NCI-H2196 (cell line): ENCODE data around the gene TSPAN18.

Source experiments
- DNase-seq: peaks from one replicate; lab custom pipeline; 2025; ENCODE audit not compliant: unreplicated experiment; lab: John Stamatoyannopoulos, UW

TSPAN18 gene

GRCh38 chr11:44737245-44738085, 10.7 kb downstream of the TSPAN18 start:
- DNase-seq: no peak

GRCh38 chr11:44738791-44739190, 12.0 kb downstream of the TSPAN18 start:
- DNase-seq: no peak

DNA sequence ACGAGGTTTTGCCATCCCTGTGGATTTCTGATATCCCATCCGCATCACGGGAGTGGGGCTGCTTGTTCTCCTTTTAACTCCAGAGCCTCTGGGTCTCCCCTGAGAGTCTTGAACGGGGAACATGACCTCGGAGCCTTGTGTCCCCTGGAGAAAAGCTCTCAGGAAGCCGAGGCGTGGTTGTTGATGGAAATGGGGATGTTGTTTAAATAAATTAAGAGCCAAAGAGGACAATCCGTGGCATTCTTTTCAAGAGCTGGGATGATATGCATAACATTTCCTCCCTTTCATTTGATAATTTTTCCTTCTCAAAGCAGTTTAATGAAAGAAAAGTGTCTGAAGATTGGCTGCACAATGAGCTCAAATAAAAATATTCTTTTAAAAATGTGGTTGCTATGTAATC, 14.2 kb downstream of the TSPAN18 start:
- no peak for DNase-seq

GRCh38 chr11:44741976-44742375, 15.2 kb downstream of the TSPAN18 start:
- no peak for DNase-seq

DNA sequence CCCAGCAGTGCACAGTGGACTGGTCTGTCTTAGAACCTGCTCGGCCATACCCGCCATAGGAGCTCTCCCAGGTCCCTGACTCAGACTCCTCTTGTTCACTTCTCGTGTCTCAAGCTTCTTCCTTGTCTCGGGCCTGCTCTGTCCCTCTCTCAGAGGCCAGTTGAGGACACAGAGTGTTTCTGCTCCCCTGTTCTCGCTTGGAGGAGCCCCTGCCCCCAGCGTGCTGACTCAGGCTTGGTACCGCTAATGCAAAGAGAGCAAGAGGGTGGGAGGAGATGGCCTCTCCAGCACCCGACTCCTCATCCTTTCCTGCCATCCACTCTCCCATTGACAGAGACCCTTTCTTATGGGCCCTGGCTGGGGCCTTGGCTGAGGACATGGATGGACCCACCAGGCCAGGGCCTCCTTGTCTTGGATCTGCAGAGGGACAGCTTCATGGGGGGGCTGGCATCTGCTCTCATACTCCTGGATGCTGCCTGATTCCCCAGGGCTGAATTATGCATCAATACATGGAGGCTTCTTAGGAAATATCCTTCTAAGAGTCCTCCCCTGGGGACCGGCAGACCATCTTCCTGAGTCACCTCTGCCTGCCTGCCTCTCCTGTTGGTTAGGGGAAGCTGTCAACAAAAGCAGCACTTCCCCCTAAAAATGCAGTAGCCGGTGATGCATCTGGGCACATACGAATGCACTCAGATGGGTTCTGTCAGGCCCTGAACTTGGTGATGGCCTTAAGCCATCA, 15.9 kb downstream of the TSPAN18 start:
- no peak for DNase-seq

DNA sequence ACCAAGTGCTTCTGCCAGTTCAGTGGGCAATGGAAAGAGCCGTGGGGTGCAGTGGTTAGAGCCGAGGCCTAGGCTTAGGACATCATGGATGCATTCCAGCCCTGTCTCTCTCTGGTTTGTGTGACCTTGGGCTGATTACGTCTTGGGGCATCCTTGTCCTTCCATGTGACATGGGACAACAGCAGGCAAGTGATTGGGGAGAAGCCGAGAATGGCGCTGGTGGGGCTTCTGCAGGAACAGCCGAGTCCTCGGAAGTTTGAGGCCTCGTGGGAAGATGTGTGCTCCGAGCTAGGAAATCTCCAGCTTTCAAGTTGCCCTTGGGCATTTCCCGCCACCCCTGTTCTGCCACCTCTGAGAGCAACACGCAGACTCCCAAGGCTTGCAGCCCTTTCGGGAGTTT, 16.6 kb downstream of the TSPAN18 start:
- DNase-seq: no peak

- DNase-seq: no peak
Observed at GRCh38 chr11:44743959-44744557, 17.3 kb downstream of the TSPAN18 start.

DNA sequence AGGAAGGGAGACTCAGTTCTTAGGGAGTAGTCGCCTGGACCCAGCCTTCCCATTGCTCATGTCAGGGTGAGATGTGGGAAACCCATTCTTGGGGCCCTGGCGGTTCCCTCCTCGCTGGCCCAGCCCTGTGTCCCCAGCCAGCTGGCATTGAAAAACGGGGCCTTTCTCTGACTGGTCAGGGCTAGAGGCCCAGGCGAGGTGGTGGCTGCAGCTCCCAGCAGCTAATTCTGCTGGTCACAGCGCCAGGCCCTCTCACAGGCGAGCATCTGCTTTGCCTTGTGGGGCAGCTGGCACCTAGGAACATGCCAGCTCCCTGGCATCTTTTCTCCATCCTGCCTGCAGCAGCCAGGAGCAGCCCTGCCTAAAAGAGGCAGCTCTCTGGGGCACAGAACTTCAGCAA, 20.1 kb downstream of the TSPAN18 start:
- no peak for DNase-seq

GRCh38 chr11:44747316-44747715, 20.6 kb downstream of the TSPAN18 start:
- no peak for DNase-seq

GRCh38 chr11:44747836-44748235, 21.1 kb downstream of the TSPAN18 start:
- no peak for DNase-seq

- DNase-seq: no peak
Observed at GRCh38 chr11:44748606-44749005, 21.8 kb downstream of the TSPAN18 start.

- DNase-seq: no peak
Observed at GRCh38 chr11:44749189-44749588, 22.4 kb downstream of the TSPAN18 start.

GRCh38 chr11:44750551-44751465, 24.0 kb downstream of the TSPAN18 start:
- DNase-seq: no peak

DNA sequence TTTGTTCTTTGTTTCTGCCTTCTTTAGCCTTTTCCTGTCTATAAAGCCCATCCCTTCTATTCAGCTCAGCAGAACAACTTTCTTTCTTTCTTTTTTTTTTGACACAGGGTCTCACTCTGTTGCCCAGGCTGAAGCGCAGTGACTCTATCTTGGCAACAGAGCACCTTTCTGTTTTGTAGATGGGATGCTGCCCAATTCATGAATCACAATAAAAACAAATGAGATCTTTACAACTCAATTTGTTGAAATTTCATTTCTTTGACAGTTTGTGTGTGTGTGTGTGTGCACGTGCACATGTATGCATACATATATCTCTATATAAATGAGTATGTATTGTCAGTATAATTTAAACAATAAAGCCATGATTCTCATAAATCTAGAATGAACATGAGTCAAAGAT, 25.5 kb downstream of the TSPAN18 start:
- DNase-seq: no peak

DNA sequence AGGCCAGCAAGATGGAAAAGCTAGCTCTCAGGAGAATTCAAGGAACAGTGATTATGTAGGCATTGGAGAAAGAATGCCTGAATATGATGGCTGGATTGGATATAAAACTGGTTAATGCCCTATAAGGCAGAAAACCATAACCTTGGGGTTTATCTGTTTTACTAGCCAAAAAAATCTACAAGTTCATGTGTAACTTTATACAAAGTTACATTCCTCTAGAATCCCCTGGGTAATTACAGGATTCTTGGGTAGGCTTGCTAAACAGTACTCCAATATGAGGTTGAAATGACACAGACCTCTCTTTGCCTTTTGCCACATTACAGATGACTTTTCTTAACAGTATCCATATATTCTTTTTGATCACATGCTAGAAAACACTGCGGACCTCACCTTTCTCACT, 26.0 kb downstream of the TSPAN18 start:
- no peak for DNase-seq

- DNase-seq: no peak
Observed at GRCh38 chr11:44753961-44754645, 27.3 kb downstream of the TSPAN18 start.

DNA sequence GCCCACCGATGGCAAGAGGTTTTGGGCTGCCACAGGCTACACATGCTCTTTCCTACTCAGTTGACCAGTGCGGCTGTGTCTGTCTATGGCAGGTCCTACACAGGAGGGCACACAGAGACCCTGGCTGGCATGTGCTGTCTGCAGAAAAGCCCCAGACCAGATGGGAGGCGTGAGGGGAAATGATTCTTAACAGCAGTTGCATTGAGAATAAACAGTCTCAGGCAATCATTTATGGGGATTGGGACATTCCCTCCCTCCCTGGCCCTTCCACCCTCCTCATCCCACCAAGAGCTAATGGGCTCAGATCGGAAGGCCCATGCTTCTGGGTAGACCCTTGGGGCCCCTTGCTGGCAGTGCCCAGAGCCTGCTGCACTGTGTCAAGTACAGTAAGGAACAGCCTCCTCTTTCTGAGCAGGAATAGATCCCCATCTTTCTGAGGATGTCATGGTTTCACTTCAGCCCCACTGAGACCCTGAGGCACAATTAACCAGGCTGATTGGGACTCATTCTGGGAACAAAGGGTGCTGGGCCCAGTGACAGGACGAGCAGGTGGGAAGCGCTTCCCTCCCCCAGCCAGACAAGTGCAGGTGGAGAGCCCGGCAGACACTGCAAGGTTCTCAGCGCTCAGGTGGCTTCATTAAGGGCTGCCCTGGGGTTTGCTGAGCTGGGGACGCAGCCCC, 28.3 kb downstream of the TSPAN18 start:
- DNase-seq: no peak

DNA sequence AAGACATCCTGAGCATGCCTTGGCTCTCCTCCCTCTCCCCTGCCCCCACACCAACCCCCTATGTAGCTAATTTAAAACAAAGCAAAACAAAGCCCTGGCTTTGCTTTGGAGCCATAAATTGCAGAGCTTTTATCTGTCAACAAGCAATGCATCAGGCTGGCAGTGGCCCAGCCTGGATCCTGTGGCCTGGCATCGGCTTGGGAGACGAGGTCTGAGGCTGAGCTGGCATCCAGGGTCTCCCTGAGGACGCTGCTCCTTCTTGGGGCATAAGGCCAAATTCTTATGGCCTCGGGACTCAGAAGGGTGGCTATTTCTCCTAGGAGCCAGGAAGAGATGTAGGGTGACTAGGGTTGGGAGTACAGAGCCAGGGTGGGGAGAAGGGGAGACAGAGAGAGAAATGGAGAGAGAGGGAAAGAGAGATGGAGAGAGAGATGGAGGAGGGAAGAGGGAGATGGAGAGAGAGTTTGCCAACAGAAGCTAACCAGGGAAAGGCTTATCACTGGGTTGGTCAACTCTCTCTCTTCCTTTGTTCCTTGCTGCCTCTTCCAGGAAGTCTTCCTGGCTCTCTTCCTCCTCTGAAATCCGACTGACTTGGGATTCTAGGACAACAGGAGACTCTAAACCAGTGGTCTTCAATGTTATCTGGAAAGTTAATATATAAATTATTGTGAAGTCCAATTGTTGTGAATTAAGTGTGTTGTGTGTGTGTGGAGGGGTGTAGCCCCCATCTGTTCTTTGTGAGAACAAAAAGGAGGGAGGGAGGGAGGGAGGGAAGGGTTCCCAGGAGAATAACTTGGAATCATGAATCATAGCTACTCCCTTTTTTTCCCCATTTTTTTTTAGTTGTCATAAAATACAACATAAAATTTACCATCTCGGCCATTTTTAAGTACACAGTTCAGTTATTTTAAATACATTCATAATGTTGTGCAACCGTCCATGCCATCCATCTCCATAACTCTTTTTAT, 29.1 kb downstream of the TSPAN18 start:
- no peak for DNase-seq

- no peak for DNase-seq
Observed at GRCh38 chr11:44758983-44759382, 32.2 kb downstream of the TSPAN18 start.
